CD4-positive, alpha-beta T cell treated with Interferon gamma for 1 hour (primary cell): Measurements from ENCODE around the gene STK11IP.

ENCODE experiments used
- DNase-seq: peaks from one replicate; pipeline ENCODE4 v3.0.0-alpha.2; 2020

Gene STK11IP

DNA sequence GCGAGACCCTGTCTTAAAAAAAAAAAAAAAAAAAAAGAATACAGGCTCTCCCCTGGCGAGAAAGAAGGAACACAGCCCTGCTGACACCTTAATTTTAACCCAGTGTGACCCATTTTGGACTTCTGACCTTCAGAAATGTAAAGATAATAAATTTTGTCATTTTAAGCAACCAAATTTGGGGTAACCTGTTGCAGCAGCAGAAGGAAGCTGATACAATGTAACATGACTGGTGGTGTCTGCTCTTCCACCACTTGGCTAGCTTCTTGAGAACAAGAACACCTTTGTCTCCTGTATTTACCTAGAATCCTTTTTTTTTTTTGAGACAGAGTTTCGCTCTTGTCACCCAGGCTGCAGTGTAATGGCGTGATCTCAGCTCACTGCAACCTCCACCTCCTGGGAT is 6.6 kb upstream of the STK11IP start:
- DNase-seq = no peak

DNA sequence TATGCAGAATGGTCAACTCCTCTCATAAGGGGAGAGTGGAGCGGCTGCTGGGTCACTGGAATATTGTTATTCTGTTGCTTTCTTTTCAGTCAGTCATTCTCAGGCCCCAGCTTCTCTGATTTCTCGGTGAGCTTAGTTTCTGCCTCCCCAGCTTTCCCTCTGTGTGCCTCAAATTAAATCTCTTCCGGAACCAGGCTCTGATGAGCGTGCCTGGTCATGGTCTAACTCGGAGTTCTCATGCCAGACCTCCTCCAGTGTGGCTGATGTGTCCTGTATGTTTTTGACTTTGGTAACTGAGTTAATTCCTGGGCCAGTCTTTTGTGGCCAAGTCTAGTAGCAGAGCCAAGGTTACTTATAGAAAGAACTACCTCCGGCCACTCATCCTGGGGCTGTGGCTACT is 4.9 kb upstream of the STK11IP start:
- no peak for DNase-seq

- DNase-seq = no peak
Observed at GRCh38 chr2:219593154-219593553, 4.5 kb upstream of the STK11IP start.

GRCh38 chr2:219595256-219595655 is 2.4 kb upstream of the STK11IP start:
- DNase-seq = no peak

DNA sequence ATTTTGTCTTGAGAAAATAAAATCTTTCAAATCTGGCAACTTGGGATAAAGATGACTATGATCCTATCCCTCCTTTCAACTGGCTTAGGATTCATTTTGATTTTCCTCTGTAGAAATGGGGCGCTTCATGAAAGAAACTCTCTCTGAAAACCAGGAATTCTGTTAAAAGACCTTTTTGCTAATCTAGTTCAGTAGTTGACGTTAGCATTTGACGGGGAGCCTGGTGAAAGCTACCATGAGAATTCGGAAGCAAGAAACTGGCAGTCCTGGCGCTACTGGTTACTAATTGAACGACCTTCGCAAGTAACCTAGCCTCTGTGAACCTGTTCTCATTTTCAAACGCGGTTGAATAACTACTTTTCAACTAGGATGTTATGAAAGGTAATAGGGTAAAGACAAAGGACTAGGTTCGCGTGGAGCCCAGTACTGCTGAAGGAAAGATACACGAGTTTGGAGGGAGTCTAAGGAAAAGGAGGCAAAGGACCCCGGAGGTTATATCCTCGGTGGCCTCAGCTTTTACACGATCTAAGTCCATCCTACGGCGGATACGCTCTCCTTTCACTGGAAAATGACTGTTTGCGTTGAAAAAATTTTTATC is 604 bp upstream of the STK11IP start:
- DNase-seq = no peak

DNA sequence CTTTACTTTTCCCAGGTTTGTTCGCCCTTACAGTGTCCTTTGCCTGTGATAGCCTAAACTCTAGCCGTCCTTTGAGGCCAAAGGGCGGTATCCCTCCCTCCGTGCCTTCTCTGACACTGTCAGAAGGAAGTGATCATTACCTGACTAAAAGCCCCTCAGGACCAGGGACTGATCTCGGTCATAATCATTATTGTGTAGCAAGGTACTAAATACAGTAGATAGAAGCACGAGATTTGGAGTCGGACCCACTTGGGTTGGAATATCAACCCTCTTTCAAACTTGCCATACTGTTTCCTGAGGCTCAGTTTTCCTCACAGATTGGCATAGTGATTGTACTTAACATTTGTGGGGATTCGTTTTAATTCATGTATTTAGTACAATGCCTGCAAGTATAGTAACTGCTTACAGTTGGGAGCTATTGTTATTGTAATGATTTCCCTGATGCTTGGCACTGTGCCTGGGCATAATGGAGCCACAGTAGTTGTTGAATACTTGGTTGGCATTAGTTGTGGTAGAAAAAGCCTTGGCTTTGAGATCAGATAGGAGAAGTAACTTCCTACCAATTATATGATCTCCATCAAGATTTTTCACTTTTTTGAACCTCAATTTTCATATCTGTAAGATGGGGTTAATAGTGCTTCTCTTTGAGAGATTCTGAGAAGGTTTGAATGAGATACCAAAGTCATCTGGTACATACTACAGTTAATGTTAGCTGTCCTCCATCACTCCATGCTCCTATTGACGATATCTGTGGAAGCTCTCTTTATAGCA is 836 bp downstream of the STK11IP start:
- no peak for DNase-seq

DNA sequence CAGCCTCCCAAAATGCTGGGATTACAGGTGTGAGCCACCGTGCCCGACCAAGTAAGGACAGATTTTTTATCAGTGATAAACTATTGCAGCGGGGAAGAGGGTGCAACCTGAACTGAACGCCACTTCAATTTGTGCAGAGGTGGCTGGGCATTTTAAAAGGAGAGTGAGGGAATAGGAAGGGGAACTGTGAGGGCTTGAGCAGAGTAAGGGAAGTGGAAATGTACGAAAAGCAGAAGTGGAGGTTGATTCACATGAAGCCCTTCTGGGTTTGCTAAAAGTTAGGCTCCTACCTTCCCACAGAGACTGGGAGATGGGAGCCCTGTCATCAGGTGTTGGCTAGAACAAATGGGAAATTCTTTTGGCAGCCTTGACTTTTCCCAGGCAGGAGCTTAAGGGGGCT is 6.1 kb downstream of the STK11IP start:
- DNase-seq = no peak

- DNase-seq = no peak
Observed at GRCh38 chr2:219605607-219605954, 7.9 kb downstream of the STK11IP start.

DNA sequence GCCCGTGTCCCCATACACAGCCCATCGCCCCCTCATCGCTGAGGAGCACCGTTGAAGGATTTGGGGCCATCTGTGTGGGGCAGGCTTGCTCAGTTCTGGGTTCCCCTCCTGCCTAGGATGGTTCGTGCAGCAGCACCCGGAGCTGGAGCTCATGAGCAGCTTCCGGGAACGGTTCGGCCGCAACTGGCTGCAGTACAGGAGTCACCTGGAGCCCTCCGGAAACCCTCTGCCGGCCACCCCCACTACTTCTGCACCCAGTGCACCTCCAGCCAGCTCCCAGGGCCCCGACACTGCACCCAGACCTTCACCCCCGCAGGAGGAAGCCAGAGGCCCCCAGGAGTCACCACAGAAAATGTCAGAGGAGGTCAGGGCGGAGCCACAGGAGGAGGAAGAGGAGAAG is 10.3 kb downstream of the STK11IP start:
- no peak for DNase-seq

DNA sequence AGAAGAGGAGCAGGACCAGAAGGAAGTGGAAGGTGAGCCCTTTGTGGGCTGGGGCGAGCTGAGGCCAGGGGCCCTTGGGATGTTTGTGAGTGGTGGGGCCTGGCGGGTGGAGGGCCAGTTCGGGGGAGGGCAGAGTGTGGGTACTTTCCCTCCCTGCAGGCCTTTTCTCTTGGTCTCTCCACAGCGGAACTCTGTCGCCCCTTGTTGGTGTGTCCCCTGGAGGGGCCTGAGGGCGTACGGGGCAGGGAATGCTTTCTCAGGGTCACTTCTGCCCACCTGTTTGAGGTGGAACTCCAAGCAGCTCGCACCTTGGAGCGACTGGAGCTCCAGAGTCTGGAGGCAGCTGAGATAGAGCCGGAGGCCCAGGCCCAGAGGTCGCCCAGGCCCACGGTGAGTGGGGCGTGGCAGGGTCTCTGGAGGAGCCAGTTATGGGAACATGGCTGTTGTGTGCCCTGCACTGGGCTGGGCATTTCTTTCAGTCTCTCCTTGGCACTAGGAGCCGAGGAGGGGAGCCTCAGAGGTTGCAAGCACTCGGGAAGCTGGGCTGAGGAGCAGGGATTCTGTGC is 10.8 kb downstream of the STK11IP start:
- DNase-seq = no peak

DNA sequence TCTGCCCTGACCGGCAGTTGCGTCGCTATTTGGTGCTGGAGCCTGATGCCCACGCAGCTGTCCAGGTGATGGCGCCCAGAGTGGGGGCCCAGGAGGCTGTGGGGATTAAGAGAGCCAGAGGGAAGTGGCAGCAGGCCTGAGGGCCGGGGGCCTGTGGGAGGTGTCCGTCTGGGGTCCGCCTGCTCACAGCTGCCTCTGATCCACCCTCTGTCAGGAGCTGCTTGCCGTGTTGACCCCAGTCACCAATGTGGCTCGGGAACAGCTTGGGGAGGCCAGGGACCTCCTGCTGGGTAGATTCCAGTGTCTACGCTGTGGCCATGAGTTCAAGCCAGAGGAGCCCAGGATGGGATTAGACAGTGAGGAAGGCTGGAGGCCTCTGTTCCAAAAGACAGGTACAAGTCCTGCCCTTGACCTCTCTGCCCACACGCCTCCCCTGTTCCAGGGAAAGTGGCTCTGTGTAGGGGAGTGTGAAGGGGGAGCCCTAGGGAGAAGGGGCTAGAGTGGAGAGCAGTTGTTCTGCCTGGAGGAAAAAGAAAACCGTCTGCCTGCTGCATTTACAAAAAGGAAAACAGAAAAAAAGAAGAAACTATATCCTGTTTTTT is 11.6 kb downstream of the STK11IP start:
- no peak for DNase-seq

GRCh38 chr2:219611306-219611705 is 13.6 kb downstream of the STK11IP start:
- no peak for DNase-seq

DNA sequence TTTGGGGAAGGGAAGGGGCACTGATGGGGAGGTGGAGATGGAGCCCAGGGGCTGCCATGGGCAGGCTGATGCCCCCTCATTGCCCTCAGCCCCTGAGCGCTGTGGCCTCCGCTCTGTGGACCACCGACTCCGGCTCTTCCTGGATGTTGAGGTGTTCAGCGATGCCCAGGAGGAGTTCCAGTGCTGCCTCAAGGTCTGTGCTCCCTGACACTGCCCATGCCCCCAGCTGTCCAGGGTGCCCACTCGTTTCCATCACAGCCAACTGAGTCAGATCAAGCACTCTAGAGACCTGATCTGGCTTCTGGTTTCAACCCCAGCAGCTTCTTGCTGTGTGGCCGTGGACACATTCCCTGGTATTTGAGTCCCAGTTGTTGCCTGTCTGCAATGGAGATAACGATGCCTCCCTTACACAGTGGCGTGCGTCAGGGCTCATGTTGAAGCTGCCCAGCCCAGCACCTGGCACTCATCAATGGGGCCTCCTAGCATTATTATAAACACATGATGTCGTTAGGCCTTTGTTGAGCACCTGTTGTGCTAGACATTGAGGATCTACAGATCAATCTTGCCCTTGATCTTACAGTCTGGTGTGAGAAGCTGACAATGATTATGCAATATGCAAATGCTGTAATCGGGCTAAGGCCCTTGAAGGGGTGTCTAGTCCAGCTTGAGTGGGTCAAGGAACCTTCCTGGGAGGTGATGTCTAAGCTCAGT is 14.4 kb downstream of the STK11IP start:
- DNase-seq = no peak

DNA sequence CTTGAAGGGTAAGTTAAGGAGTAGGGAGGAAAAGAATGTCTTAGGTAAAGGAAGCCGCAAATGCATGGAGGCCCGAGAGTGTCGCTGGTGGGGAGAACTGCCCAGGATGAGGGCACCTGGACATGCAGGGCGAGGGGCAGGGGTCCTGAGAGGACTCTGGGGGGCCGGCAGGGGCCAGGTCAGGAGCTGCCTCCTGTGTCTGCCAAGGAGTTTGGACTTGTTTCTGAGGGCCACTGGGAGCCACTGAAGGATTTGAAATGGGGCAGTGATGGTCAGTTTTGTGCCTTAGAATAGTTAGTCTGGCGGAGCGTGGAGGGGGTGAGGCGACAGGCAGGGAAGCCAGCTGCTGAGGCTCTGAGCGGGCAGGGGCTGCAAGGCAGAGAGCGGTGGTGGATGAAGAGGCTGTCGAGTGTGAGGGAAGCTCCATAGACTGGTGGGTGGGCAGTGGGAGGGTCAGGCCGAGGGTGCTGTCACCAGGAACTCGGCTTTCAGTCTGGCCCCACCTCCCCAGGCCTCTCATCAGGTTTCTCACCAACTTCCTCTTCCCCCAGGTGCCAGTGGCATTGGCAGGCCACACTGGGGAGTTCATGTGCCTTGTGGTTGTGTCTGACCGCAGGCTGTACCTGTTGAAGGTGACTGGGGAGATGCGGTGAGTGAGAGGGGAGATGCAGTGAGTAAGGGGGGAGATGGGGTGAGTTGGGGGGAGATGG is 15.1 kb downstream of the STK11IP start:
- peak; percentile 42 for DNase-seq

DNA sequence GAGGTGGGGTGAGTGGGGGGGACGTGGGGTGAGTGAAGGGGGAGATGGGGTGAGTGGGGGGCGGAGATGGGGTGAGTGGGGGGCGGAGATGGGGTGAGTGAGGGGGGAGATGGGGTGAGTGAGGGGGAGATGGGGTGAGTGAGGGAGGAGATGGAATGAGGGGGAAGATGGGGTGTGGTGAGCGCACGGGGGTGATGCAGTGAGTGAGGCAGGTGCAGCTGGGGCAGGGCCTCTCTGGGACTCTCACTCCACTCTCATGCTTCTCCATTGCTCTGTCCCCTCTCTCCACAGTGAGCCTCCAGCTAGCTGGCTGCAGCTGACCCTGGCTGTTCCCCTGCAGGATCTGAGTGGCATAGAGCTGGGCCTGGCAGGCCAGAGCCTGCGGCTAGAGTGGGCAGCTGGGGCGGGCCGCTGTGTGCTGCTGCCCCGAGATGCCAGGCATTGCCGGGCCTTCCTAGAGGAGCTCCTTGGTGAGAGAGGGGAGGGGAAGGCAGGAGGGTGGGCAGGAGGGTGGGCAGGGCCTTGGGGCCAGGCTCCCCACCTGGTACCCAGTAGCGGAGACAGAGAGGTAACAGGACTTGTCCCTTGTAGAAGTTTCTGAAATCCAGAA is 15.9 kb downstream of the STK11IP start:
- no peak for DNase-seq

- no peak for DNase-seq
Observed at GRCh38 chr2:219614076-219614860, 16.6 kb downstream of the STK11IP start.

- no peak for DNase-seq
Observed at GRCh38 chr2:219615036-219615435, 17.4 kb downstream of the STK11IP start.

DNA sequence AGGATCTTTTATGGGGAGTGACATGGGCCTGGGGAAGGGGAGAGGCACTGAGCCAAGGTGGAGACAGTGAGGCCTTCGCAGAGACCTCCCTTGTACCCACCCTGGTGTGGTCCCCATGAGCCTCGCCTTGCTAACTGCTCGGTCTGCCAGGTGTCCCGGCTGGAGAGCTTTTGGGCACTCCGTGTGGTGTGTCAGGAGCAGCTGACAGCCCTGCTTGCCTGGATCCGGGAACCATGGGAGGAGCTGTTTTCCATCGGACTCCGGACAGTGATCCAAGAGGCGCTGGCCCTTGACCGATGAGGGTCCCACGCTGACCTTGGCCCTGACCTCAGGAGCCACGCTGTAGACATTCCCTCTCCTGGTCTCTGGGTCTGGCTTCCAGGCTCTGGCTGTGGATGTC is 18.2 kb downstream of the STK11IP start:
- DNase-seq = no peak

GRCh38 chr2:219616550-219616949 is 18.9 kb downstream of the STK11IP start:
- no peak for DNase-seq

DNA sequence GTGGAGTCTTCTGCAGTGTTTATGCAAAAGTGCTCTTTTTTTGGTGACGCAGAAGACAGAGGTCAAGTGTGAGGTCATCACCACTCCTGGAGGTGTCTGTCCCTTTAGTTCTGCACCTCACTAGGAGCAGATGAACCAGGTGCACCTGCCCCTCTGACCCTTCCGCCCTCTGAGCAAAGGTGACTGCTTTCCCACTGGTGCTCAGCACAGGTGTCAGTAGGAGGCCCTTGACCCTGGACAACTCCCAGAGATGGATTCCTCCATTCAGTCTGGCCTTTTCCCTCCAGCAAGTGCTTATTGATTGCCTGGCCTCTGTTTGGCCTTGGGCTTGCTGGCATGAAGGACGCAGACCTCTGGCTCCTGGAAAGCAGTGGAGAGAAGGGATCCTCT is 21.1 kb downstream of the STK11IP start:
- DNase-seq = no peak

DNA sequence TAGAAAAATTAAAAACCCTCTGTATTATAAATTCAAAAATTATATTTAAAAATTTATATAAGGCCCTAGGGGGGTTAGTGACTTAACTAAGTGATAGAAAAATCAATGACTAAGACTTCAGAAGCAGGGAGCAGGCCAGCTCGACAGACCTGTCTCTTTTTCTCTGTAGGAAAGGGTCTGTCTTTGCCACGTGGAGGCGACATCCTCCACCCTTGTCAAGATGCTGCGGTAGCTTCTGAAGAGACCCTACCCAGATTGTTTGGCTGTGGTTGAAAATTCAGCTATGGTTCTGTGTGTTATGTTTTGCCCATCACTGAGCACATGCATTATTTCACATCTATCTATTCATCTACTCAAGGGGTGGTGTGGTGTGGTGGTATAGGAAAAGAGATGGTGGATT is 21.6 kb downstream of the STK11IP start:
- DNase-seq = no peak

DNA sequence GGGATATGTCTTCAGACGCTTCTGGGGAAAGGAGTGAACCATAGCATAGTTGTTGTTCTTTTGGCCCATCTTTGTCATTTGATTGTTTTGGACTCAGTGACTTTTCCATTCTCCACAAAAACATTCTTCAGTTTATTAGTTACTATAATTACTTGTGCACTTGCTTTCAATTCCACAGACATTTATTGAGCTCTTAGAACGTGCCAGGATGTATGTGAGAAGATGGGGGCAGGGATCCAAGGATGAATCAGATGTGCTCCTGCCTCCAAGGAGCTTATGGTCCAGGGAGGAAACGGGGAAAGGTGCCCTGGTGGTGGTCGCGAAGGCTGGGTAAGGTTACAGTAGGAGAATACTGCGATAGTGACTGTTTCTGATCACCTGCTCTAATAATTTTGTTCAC is 22.9 kb downstream of the STK11IP start:
- no peak for DNase-seq
